22Rv1 (cell line): Measurements from ENCODE around the gene FYN.

Source experiments
- H3K27ac ChIP-seq: fragments of 450-650 bp; 2 replicates; pipeline ENCODE4 v1.5.1; 2017
- CTCF ChIP-seq: fragments of 450-650 bp; IDR thresholded peaks from 2 replicates; pipeline ENCODE4 v1.5.1; 2017; ENCODE audit warnings: mild to moderate bottlenecking
- ZFX ChIP-seq: fragments of 450-650 bp; IDR thresholded peaks from 2 replicates; pipeline ENCODE4 v1.6.1; 2017; ENCODE audit warnings: antibody characterized with exemption, borderline replicate concordance

The FYN gene

GRCh38 chr6:111624401-111625098 is 248.7 kb downstream of the FYN start:
- no peak overlapping the region for H3K27ac ChIP-seq
- TF ChIP-seq CTCF (no peak), ZFX (no peak)

GRCh38 chr6:111623046-111623718 is 250.1 kb downstream of the FYN start:
- TF ChIP-seq CTCF (no peak), ZFX (no peak)
- H3K27ac ChIP-seq: no peak overlapping the region

- no peak overlapping the region for H3K27ac ChIP-seq
- TF ChIP-seq CTCF: no peak
- TF ChIP-seq ZFX: no peak
Measured at GRCh38 chr6:111620169-111620568, 253.1 kb downstream of the FYN start.

- H3K27ac ChIP-seq: no peak overlapping the region
- TF ChIP-seq CTCF (no peak), ZFX (no peak)
Measured at GRCh38 chr6:111618407-111618806, 254.8 kb downstream of the FYN start.

GRCh38 chr6:111617149-111617548 is 256.1 kb downstream of the FYN start:
- no peak overlapping the region for H3K27ac ChIP-seq

GRCh38 chr6:111615916-111616612 is 257.2 kb downstream of the FYN start:
- H3K27ac ChIP-seq: no peak overlapping the region
- no peak for TF ChIP-seq CTCF

More at GRCh38 chr6:111617149-111617548, 256.1 kb downstream of the FYN start:
- no peak for TF ChIP-seq CTCF
- TF ChIP-seq ZFX: no peak
